Epithelial cell of proximal tubule (primary cell): ENCODE results near the gene WDR54. TPM values are rescaled to one million over a fixed set of nuclear protein-coding genes. Genes with fewer than 3 reads are reported as not detected.

Experiments used
- DNase-seq: peaks from one replicate; pipeline ENCODE4 v3.0.0-alpha.2; 2011; ENCODE audit warnings: low read depth
- H3K4me3 ChIP-seq: 2 replicates; pipeline ENCODE4 v1.5.1; 2011; ENCODE audit warnings: low read depth, mild to moderate bottlenecking, low read length
- total RNA-seq: library from RNA; depleted of rRNA; stranded (reverse); fragments of >200 nt; gene quantifications from 2 replicates; pipeline ENCODE4 v1.2.3, GENCODE V29; 2015
- TF ChIP-seq, protein P1 (sequence below): conservative IDR thresholded peaks from 2 replicates; pipeline ENCODE4 v1.5.1; 2012; ENCODE audit warnings: low read depth, mild to moderate bottlenecking, low read length

Gene WDR54
- total RNA-seq, 1 donor from 2014 or later = 61.7 TPM

GRCh38 chr2:74390606-74391005 lies 30.9 kb upstream of the WDR54 start:
- H3K4me3 ChIP-seq = peak overlapping the region; percentile 65
- DNase-seq = no peak

GRCh38 chr2:74391209-74391579 lies 30.3 kb upstream of the WDR54 start:
- TF ChIP-seq, protein P1, sequence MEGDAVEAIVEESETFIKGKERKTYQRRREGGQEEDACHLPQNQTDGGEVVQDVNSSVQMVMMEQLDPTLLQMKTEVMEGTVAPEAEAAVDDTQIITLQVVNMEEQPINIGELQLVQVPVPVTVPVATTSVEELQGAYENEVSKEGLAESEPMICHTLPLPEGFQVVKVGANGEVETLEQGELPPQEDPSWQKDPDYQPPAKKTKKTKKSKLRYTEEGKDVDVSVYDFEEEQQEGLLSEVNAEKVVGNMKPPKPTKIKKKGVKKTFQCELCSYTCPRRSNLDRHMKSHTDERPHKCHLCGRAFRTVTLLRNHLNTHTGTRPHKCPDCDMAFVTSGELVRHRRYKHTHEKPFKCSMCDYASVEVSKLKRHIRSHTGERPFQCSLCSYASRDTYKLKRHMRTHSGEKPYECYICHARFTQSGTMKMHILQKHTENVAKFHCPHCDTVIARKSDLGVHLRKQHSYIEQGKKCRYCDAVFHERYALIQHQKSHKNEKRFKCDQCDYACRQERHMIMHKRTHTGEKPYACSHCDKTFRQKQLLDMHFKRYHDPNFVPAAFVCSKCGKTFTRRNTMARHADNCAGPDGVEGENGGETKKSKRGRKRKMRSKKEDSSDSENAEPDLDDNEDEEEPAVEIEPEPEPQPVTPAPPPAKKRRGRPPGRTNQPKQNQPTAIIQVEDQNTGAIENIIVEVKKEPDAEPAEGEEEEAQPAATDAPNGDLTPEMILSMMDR = no peak
- no peak for DNase-seq
- peak overlapping the region; percentile 65 for H3K4me3 ChIP-seq

More at GRCh38 chr2:74390606-74391005, 30.9 kb upstream of the WDR54 start:
- TF ChIP-seq, protein P1 = no peak

- TF ChIP-seq, protein P1 = peak; percentile 97
- H3K4me3 ChIP-seq = peak overlapping the region; percentile 65
- DNase-seq = peak; percentile 51
Measured at GRCh38 chr2:74391580-74392448, 29.7 kb upstream of the WDR54 start.

DNA sequence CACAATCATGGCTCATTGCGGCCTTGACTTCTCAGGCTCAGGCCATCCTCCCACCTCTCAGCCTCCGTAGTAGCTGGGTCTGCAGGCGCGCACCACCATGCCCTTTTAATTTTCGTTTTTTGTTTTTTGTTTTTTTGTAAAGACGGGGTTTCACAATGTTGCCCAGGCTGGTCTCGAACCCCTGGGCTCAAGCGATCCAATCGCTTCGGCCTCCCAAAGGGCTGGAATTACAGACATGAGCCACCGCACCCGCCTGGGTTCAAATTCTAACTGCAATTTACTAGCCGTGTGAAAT lies 29.1 kb upstream of the WDR54 start:
- H3K4me3 ChIP-seq = peak overlapping the region; percentile 65
- TF ChIP-seq, protein P1 = no peak
- DNase-seq = no peak

GRCh38 chr2:74393525-74393924 lies 28.0 kb upstream of the WDR54 start:
- H3K4me3 ChIP-seq = no peak overlapping the region
- TF ChIP-seq, protein P1 = no peak
- no peak for DNase-seq

DNA sequence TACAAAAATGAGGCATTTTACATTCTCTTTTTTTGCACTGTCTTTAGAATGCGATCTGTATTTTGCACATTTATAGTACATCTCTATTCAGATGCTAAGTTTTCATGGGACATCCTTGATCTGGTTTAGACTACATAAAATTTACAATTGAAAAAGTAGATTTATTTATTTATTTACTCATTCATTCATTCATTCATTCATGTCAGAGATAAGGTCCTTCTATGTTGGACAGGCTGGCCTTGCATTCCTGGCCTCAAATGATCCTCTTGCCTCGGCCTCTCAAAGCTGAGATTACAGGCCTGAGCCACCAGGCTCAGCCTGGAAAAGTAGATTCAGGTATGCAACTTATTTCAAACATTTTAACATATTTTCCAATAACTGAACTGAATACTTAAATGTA lies 25.4 kb upstream of the WDR54 start:
- no peak for DNase-seq
- no peak overlapping the region for H3K4me3 ChIP-seq
- TF ChIP-seq, protein P1 = no peak

- TF ChIP-seq, protein P1 = peak; percentile 67
- H3K4me3 ChIP-seq = no peak overlapping the region
- DNase-seq = no peak
Measured at GRCh38 chr2:74399785-74400184, 21.7 kb upstream of the WDR54 start.
